GM18519 (cell line): ENCODE results near the gene RNF40.
"Not testable (repeated sequence)": the region's sequence is repeated elsewhere in the genome, so short reads cannot be mapped to it uniquely, and the experiment has no call there.

Source experiments
- ATAC-seq: cut with Tn5 transposase; IDR thresholded peaks from one replicate; pipeline ENCODE4 v1.9.1; 2021; ENCODE audit warnings: mild to moderate bottlenecking, moderate library complexity; ENCODE audit not compliant: unreplicated experiment, low FRiP score

RNF40 gene

GRCh38 chr16:30813821-30814189 is 51.7 kb downstream of the RNF40 start:
- no peak for ATAC-seq

- no peak for ATAC-seq
Measured at GRCh38 chr16:30816769-30817168, 54.6 kb downstream of the RNF40 start.

GRCh38 chr16:30820952-30821421 is 58.9 kb downstream of the RNF40 start:
- ATAC-seq: no peak

- ATAC-seq: not testable (repeated sequence)
Measured at GRCh38 chr16:30821441-30821840, 59.3 kb downstream of the RNF40 start.

- ATAC-seq: no peak
Measured at GRCh38 chr16:30821891-30822290, 59.8 kb downstream of the RNF40 start.
